HL-60/S4 treated with retinoic acid at 250 ng/mL for 4 days and 3 days (cell line): Measurements from ENCODE around the gene CFAP90.

ENCODE experiments used
- in situ Hi-C: fragments of 300-500 bp; cut with MboI; formaldehyde crosslinking; loops from 2 replicates; pipeline ENCODE4 v1.7.0; 2022; ENCODE audit warnings: low sequenced_read_pairs

The CFAP90 gene

GRCh38 chr5:7868427-7868772 is 17.5 kb upstream of the CFAP90 start:
- in situ Hi-C loops = no loop called here

- in situ Hi-C loops = no loop called here
Observed at GRCh38 chr5:7867260-7867659, 16.3 kb upstream of the CFAP90 start.

GRCh38 chr5:7866196-7866595 is 15.3 kb upstream of the CFAP90 start:
- in situ Hi-C loops = no loop called here

GRCh38 chr5:7857926-7858632 is 7.1 kb upstream of the CFAP90 start:
- in situ Hi-C loops = no loop called here

- in situ Hi-C loops = no loop called here
Observed at GRCh38 chr5:7857361-7857760, 6.4 kb upstream of the CFAP90 start.

GRCh38 chr5:7856855-7857254 is 5.9 kb upstream of the CFAP90 start:
- in situ Hi-C loops = no loop called here

GRCh38 chr5:7855611-7856010 is 4.7 kb upstream of the CFAP90 start:
- in situ Hi-C loops = no loop called here

- in situ Hi-C loops = no loop called here
Observed at GRCh38 chr5:7852988-7853387, 2.1 kb upstream of the CFAP90 start.

GRCh38 chr5:7852542-7852941 is 1.6 kb upstream of the CFAP90 start:
- in situ Hi-C loops = no loop called here

- in situ Hi-C loops = no loop called here
Observed at GRCh38 chr5:7851617-7852289, 820 bp upstream of the CFAP90 start.

- in situ Hi-C loops = no loop called here
Observed at GRCh38 chr5:7851240-7851592, 283 bp upstream of the CFAP90 start.

GRCh38 chr5:7849681-7850394 is 1.1 kb downstream of the CFAP90 start:
- in situ Hi-C loops = no loop called here

GRCh38 chr5:7848296-7848695 is 2.6 kb downstream of the CFAP90 start:
- in situ Hi-C loops = no loop called here

- in situ Hi-C loops = no loop called here
Observed at GRCh38 chr5:7846327-7846726, 4.6 kb downstream of the CFAP90 start.

GRCh38 chr5:7845557-7845956 is 5.4 kb downstream of the CFAP90 start:
- in situ Hi-C loops = no loop called here

- in situ Hi-C loops = no loop called here
Observed at GRCh38 chr5:7844901-7845300, 6.0 kb downstream of the CFAP90 start.

GRCh38 chr5:7842531-7842930 is 8.4 kb downstream of the CFAP90 start:
- in situ Hi-C loops = no loop called here

GRCh38 chr5:7837403-7837802 is 13.5 kb downstream of the CFAP90 start:
- in situ Hi-C loops = no loop called here

- in situ Hi-C loops = no loop called here
Observed at GRCh38 chr5:7834982-7835381, 16.0 kb downstream of the CFAP90 start.

- in situ Hi-C loops = no loop called here
Observed at GRCh38 chr5:7828269-7828668, 22.7 kb downstream of the CFAP90 start.

GRCh38 chr5:7827610-7828009 is 23.3 kb downstream of the CFAP90 start:
- in situ Hi-C loops = no loop called here

GRCh38 chr5:7825630-7826029 is 25.3 kb downstream of the CFAP90 start:
- in situ Hi-C loops = no loop called here
